ENCODE data around the gene PTPRB. TPM values are rescaled to one million over a fixed set of nuclear protein-coding genes. Genes with fewer than 3 reads are reported as not detected.

PTPRB gene
- polyA plus RNA-seq, 3 donors, result not detected

- Histone ChIP-seq H3K4me3 (replicated peaks in 1 of 3; ENCODE audit: low read depth in 2 of 3, low read length in 3 of 3) (no peak overlapping the region), H3K27me3 (ENCODE audit: control insufficient read depth in 2 of 2, insufficient read depth in 2 of 2, low read length in 2 of 2) (no peaks in the 10 kb centered on the region), H3K27ac (ENCODE audit: low read depth in 1 of 2, low read length in 2 of 2) (no peak overlapping the region), H3K79me2 (ENCODE audit: insufficient read depth, low read length) (no peaks in the 10 kb centered on the region), H3K4me1 (ENCODE audit: control insufficient read depth in 1 of 2, insufficient read depth in 2 of 2, low read length in 2 of 2) (no peaks in the 10 kb centered on the region), H4K20me1 (ENCODE audit: insufficient read depth, low read length) (no peaks in the 10 kb centered on the region), H3K36me3 (replicated peaks in 1 of 2; ENCODE audit: control insufficient read depth in 1 of 2, insufficient read depth in 2 of 2, low read length in 2 of 2) (no peaks in the 10 kb centered on the region), H2AFZ (ENCODE audit: insufficient read depth, low read depth, low read length, poor library complexity, severe bottlenecking) (no peak overlapping the region), H3K9me3 (replicated peaks in 1 of 2; ENCODE audit: control insufficient read depth in 1 of 2, insufficient read depth in 1 of 2, low read length in 2 of 2) (peaks cover 13 to 17% of the 10 kb centered on the region in 2 donors), H3K9ac (ENCODE audit: insufficient read depth, low read length, poor library complexity, severe bottlenecking) (no peak overlapping the region), H3K4me2 (replicated peaks; ENCODE audit: extremely low read depth, low read length, poor library complexity, severe bottlenecking) (no peak overlapping the region)
- no peak for DNase-seq
- peaks cover 4 to 20% (median 13%) of the 10 kb centered on the region in 7 donors for H3K9me3 Mint-ChIP-seq
- H3K4me1 Mint-ChIP-seq, result no peaks in the 10 kb centered on the region
- peaks cover 0 to 5% (median 2%) of the 10 kb centered on the region in 3 donors for H3K27me3 Mint-ChIP-seq (ENCODE audit: low read depth in 3 of 3)
- intact Hi-C loops (cut with micrococcal nuclease), result no loop called here
- H3K36me3 Mint-ChIP-seq, result no peaks in the 10 kb centered on the region
- WGBS (ENCODE audit: insufficient coverage), result no CpG with 5 or more reads among the region's 1 CpG
- no peak overlapping the region for H3K4me3 Mint-ChIP-seq
- no peak overlapping the region for H3K27ac Mint-ChIP-seq
- TF ChIP-seq CTCF (IDR thresholded peaks at IDR 0.05), result no peak
These were observed 129.1 kb downstream of the PTPRB start for GRCh38 chr12:70508178-70508577.

DNA sequence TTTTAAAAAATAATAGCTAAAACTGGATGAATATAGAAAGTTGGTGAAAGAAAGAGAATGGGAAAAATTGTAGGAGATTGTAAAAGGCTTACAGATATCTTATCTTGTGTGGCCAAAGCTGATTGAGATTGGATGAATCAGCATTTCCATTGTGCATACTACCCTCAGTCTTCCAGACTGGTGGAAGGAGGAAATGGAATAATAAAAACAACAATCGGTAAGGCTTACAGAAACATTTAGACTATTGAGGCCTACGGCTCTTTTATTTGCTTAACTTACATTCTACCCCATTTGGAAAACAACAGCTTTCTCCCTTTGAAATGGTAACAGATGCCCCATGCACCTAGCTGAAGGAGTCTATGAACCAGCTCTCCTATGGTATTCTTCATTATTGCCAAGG is 129.8 kb downstream of the PTPRB start:
- no peak overlapping the region for H3K27ac ChIP-seq (ENCODE audit: low read depth in 1 of 2, low read length in 2 of 2)
- H3K36me3 ChIP-seq (replicated peaks in 1 of 2; ENCODE audit: control insufficient read depth in 1 of 2, insufficient read depth in 2 of 2, low read length in 2 of 2), result no peaks in the 10 kb centered on the region
- no peaks in the 10 kb centered on the region for H3K4me1 ChIP-seq (ENCODE audit: control insufficient read depth in 1 of 2, insufficient read depth in 2 of 2, low read length in 2 of 2)
- no peak overlapping the region for H3K27ac Mint-ChIP-seq
- intact Hi-C loops (cut with micrococcal nuclease), result no loop called here
- H3K9ac ChIP-seq (ENCODE audit: insufficient read depth, low read length, poor library complexity, severe bottlenecking), result no peak overlapping the region
- no peak for DNase-seq
- H4K20me1 ChIP-seq (ENCODE audit: insufficient read depth, low read length), result no peaks in the 10 kb centered on the region
- H3K27me3 Mint-ChIP-seq (ENCODE audit: low read depth in 3 of 3), result peaks cover 0 to 6% (median 4%) of the 10 kb centered on the region in 3 donors
- WGBS (ENCODE audit: insufficient coverage), result 62% methylated on average over 2 of the region's 2 CpGs
- no peaks in the 10 kb centered on the region for H3K4me1 Mint-ChIP-seq
- no peaks in the 10 kb centered on the region for H3K79me2 ChIP-seq (ENCODE audit: insufficient read depth, low read length)
- peaks cover 13 to 17% of the 10 kb centered on the region in 2 donors for H3K9me3 ChIP-seq (replicated peaks in 1 of 2; ENCODE audit: control insufficient read depth in 1 of 2, insufficient read depth in 1 of 2, low read length in 2 of 2)
- no peaks in the 10 kb centered on the region for H3K27me3 ChIP-seq (ENCODE audit: control insufficient read depth in 2 of 2, insufficient read depth in 2 of 2, low read length in 2 of 2)
- H3K4me3 Mint-ChIP-seq, result no peak overlapping the region
- no peaks in the 10 kb centered on the region for H3K36me3 Mint-ChIP-seq
- no peak overlapping the region for H2AFZ ChIP-seq (ENCODE audit: insufficient read depth, low read depth, low read length, poor library complexity, severe bottlenecking)
- no peak overlapping the region for H3K4me3 ChIP-seq (replicated peaks in 1 of 3; ENCODE audit: low read depth in 2 of 3, low read length in 3 of 3)
- H3K4me2 ChIP-seq (replicated peaks; ENCODE audit: extremely low read depth, low read length, poor library complexity, severe bottlenecking), result no peak overlapping the region
- no peak for TF ChIP-seq CTCF (IDR thresholded peaks at IDR 0.05)
- H3K9me3 Mint-ChIP-seq, result peaks cover 6 to 18% (median 16%) of the 10 kb centered on the region in 7 donors
